Testis (tissue), 3 donors: Measurements from ENCODE around the gene LXN. TPM values are rescaled to one million over a fixed set of nuclear protein-coding genes. Genes with fewer than 3 reads are reported as not detected.
A peak's percentile ranks its signal among the peaks of the same experiment; 100 is the strongest.

ENCODE experiments used
- DNase-seq: peaks from one replicate; pipeline ENCODE4 v3.0.0-alpha.2; 2019
- H3K27ac ChIP-seq, 2 donors: fragments of 200-600 bp; sonication (generic); one replicate each; pipeline ENCODE4 v1.5.1; 2019
- H3K27me3 ChIP-seq: fragments of 200-600 bp; sonication (generic); one replicate; pipeline ENCODE4 v1.5.1; 2019
- H3K36me3 ChIP-seq: fragments of 200-600 bp; sonication (generic); one replicate; pipeline ENCODE4 v1.5.1; 2017; ENCODE audit warnings: low read depth; ENCODE audit errors: missing control alignments
- H3K4me1 ChIP-seq: fragments of 200-600 bp; sonication (generic); one replicate; pipeline ENCODE4 v1.5.1; 2019
- H3K4me3 ChIP-seq, 2 donors: fragments of 200-600 bp; sonication (generic); one replicate each; pipeline ENCODE4 v1.5.1; 2017 to 2019
- H3K9me3 ChIP-seq: fragments of 200-600 bp; sonication (generic); one replicate; pipeline ENCODE4 v1.5.1; 2017
- POLR2A ChIP-seq: fragments of 450-650 bp; IDR thresholded peaks from one replicate; pipeline ENCODE4 v1.6.1; 2017; ENCODE audit warnings: antibody characterized with exemption, mild to moderate bottlenecking, moderate library complexity
- WGBS, 2 donors: methylation state at CpG; one replicate each; pipeline ENCODE4 v1.1.5; 2018; 5-methylcytosine and 5-hydroxymethylcytosine counted together
- intact Hi-C: fragments of 100-400 bp; cut with DNase I; formaldehyde crosslinking; loops from one replicate; pipeline ENCODE4 v1.15.1; 2023; ENCODE audit warnings: low total_unique reads
- polyA plus RNA-seq: library from polyadenylated mRNA; stranded (reverse); fragments of 350-450 nt; fragmentation: Illumina TruSeq; extraction: RNeasy Lipid Tissue Mini Kit (QIAGEN cat#74804); gene quantifications from one replicate; pipeline ENCODE4 v1.2.3, GENCODE V29; 2014; ENCODE audit warnings: low read depth, low replicate concordance; ENCODE audit not compliant: insufficient read depth
- total RNA-seq, 2 donors: library from RNA; depleted of rRNA; stranded (reverse); fragments of >200 nt; gene quantifications; one replicate each; pipeline ENCODE4 v1.2.3, GENCODE V29; 2016
- TF ChIP-seq, protein P1 (sequence below), 3 experiments: fragments of 450-650 bp in 2 of 3; fragments of 200-600 bp in 1 of 3; sonication (generic) in 1 of 3; IDR thresholded peaks; one replicate each; pipeline ENCODE4 v1.5.1; 2016 to 2019; ENCODE audit warnings: antibody characterized with exemption in 3 of 3, mild to moderate bottlenecking in 2 of 3, moderate library complexity in 1 of 3

The LXN gene
- total and polyA plus RNA-seq, 3 donors from 2014 or later = 3.3 to 15.1 (median 9.1) TPM

DNA sequence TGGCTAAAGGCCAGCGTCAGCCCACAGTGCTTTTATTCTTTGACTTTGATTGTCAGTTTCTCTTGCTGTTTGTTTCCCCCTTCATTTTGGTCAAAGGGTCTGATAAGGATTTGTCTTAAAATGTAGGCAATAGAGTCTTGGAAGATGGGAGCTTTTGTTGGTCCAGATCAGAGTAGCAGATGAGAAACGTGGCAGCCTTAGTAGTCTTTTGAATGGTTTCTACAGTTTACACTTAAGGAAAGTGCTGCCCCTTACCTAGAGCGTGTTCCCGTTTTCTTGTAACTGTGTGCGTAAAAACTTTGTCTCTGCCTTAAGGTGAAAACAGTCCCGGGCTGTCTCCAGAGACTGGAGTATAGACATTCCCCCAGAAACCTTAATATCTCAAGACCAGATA is 630 bp downstream of the LXN start:
- H3K4me3 ChIP-seq = peak overlapping the region; percentile 45 to 58
- intact Hi-C loops = no loop called here
- H3K27ac ChIP-seq = peak overlapping the region in 1 of 2 donors; percentile 39
- H3K36me3 ChIP-seq = no peaks in the 10 kb centered on the region
- no peak for DNase-seq
- 6 to 37% methylated on average over 6 of the region's 6 CpGs for WGBS, 2 donors
- no peaks in the 10 kb centered on the region for H3K9me3 ChIP-seq
- no peaks in the 10 kb centered on the region for H3K27me3 ChIP-seq
- TF ChIP-seq, protein P1, sequence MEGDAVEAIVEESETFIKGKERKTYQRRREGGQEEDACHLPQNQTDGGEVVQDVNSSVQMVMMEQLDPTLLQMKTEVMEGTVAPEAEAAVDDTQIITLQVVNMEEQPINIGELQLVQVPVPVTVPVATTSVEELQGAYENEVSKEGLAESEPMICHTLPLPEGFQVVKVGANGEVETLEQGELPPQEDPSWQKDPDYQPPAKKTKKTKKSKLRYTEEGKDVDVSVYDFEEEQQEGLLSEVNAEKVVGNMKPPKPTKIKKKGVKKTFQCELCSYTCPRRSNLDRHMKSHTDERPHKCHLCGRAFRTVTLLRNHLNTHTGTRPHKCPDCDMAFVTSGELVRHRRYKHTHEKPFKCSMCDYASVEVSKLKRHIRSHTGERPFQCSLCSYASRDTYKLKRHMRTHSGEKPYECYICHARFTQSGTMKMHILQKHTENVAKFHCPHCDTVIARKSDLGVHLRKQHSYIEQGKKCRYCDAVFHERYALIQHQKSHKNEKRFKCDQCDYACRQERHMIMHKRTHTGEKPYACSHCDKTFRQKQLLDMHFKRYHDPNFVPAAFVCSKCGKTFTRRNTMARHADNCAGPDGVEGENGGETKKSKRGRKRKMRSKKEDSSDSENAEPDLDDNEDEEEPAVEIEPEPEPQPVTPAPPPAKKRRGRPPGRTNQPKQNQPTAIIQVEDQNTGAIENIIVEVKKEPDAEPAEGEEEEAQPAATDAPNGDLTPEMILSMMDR (IDR thresholded peaks at IDR 0.05) = no peak
- TF ChIP-seq POLR2A = no peak
- no peaks in the 10 kb centered on the region for H3K4me1 ChIP-seq

DNA sequence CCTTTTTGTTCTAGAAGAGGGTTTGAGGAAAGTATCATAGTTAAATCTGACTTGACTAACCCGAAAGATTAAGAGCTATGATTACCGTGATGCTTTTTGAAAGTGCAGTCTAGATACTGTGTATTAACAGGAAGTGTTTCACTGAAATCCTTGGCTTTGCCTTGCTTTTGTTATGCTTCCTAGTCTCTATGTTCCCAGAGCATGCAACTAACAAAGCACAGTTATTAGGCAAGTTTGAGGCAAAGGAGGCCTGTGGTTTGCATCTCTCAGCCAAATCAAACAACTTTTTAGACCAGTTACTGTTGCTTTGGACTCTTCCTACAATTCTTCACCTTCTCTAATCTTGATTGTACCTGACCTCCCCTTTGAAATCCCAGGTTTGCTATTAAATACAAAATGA is 3.9 kb downstream of the LXN start:
- no peak overlapping the region for H3K27ac ChIP-seq
- TF ChIP-seq POLR2A = no peak
- TF ChIP-seq, protein P1 (IDR thresholded peaks at IDR 0.05) = no peak

DNA sequence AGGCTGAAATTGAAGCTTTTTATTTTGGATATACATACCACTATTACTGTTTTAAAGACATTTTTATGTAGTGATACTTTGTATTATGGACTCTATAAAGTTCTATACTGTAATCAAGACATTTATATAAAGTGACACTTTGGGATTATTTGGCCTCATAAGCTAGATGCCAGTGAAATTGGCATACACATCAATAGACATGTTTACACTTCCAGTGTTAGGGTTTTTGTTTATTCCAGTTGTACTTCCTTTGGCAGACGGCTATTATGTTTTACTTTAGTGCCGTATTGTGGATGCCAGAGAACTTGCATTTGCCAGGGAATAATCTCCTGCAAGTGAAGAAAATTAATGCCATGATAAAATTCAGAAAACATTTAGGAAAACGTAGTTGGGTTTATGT is 6.0 kb downstream of the LXN start:
- Histone ChIP-seq H3K36me3 (no peaks in the 10 kb centered on the region), H3K9me3 (no peaks in the 10 kb centered on the region), H3K4me3 (no peak overlapping the region), H3K27ac (no peak overlapping the region), H3K4me1 (no peaks in the 10 kb centered on the region), H3K27me3 (no peaks in the 10 kb centered on the region)
- TF ChIP-seq POLR2A = no peak
- TF ChIP-seq, protein P1 (IDR thresholded peaks at IDR 0.05) = no peak
- 90 to 92% methylated on average over 3 of the region's 3 CpGs for WGBS, 2 donors
- no peak for DNase-seq
- intact Hi-C loops = no loop called here

More for the DNA sequence above, 3.9 kb downstream of the LXN start:
- Histone ChIP-seq H3K36me3 (no peaks in the 10 kb centered on the region), H3K4me3 (no peak overlapping the region), H3K9me3 (no peaks in the 10 kb centered on the region), H3K27me3 (no peaks in the 10 kb centered on the region), H3K4me1 (no peaks in the 10 kb centered on the region)
- intact Hi-C loops = no loop called here
- 81 to 86% methylated on average over 2 of the region's 2 CpGs for WGBS, 2 donors
- DNase-seq = no peak

DNA sequence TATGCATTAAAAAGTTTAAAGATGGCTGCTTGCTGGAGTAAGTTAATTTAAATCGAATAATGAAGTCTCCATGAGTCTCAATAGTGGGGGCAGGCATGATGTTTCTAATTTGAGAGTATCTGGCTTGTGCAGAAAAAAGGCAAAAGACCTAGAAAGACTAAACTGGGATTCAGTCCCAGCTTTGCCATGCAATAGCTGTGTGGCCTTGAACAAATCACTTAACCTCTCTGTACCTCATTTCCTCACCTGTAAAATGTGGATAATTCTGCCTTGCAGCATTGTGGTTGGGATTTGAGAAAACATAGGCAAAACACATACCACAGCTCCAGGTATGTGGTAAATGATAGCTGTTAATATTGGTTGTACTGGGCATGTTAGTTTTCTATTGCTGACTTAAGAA is 8.6 kb downstream of the LXN start:
- 97 to 100% methylated on average over 1 of the region's 1 CpG for WGBS, 2 donors
- Histone ChIP-seq H3K9me3 (no peaks in the 10 kb centered on the region), H3K27ac (no peak overlapping the region), H3K4me1 (no peaks in the 10 kb centered on the region), H3K27me3 (no peaks in the 10 kb centered on the region), H3K4me3 (no peak overlapping the region), H3K36me3 (no peaks in the 10 kb centered on the region)
- intact Hi-C loops = no loop called here
- DNase-seq = no peak
- TF ChIP-seq, protein P1 (IDR thresholded peaks at IDR 0.05) = no peak
- TF ChIP-seq POLR2A = no peak

DNA sequence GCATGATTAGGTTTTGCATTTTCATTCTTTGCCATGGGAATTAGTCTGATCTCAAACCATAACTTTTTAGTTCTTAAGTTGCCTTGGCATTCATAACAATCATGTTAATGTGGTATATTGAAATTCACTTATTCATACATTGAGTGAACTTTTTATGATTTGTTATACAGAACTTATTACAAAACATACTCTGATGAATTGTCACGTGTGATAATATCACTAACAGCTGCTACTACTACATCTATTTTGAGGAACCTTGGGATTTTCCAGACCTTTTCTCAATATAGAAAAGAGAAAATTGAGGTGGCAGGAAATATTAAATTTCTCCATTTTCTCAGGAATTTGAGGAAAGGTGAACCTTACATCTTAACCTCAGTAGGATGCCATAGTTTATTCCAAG is 9.2 kb downstream of the LXN start:
- intact Hi-C loops = no loop called here
- Histone ChIP-seq H3K27me3 (no peaks in the 10 kb centered on the region), H3K4me3 (no peak overlapping the region), H3K4me1 (no peaks in the 10 kb centered on the region), H3K9me3 (no peaks in the 10 kb centered on the region), H3K36me3 (no peaks in the 10 kb centered on the region), H3K27ac (no peak overlapping the region)
- no peak for DNase-seq
- TF ChIP-seq, protein P1 (IDR thresholded peaks at IDR 0.05) = no peak
- TF ChIP-seq POLR2A = no peak
- WGBS, 2 donors = 91 to 92% methylated on average over 1 of the region's 1 CpG
